Stimulated activated CD8-positive, alpha-beta memory T cell treated with anti-CD3 and anti-CD28 coated beads, Interleukin-2, amount 100 ng/mL, for 1 hour (primary cell): ENCODE results near the gene EPB41L3.
"Not testable (repeated sequence)": the region's sequence is repeated elsewhere in the genome, so short reads cannot be mapped to it uniquely, and the experiment has no call there.

Source experiments
- DNase-seq, 2 donors: peaks; one replicate each; pipeline ENCODE4 v3.0.0-alpha.2; 2020; ENCODE audit warnings: low read depth in 2 of 2

EPB41L3 gene

GRCh38 chr18:5530629-5531178 is 13.1 kb downstream of the EPB41L3 start:
- DNase-seq, result no peak

- no peak for DNase-seq
These were observed 14.3 kb downstream of the EPB41L3 start for GRCh38 chr18:5529471-5529870.

- no peak for DNase-seq
These were observed 16.2 kb downstream of the EPB41L3 start for GRCh38 chr18:5527603-5528002.

- no peak for DNase-seq
These were observed 19.1 kb downstream of the EPB41L3 start for GRCh38 chr18:5524660-5525059.

GRCh38 chr18:5521000-5521399 is 22.8 kb downstream of the EPB41L3 start:
- DNase-seq, result no peak

GRCh38 chr18:5520464-5520863 is 23.3 kb downstream of the EPB41L3 start:
- no peak for DNase-seq

- DNase-seq, result no peak
These were observed 24.1 kb downstream of the EPB41L3 start for GRCh38 chr18:5519448-5520298.

- DNase-seq, result no peak
These were observed 24.9 kb downstream of the EPB41L3 start for GRCh38 chr18:5518899-5519371.

GRCh38 chr18:5518179-5518770 is 25.5 kb downstream of the EPB41L3 start:
- DNase-seq, result no peak

GRCh38 chr18:5516841-5517240 is 27.0 kb downstream of the EPB41L3 start:
- no peak for DNase-seq

GRCh38 chr18:5515011-5515784 is 28.6 kb downstream of the EPB41L3 start:
- DNase-seq, result no peak

- no peak for DNase-seq
These were observed 29.9 kb downstream of the EPB41L3 start for GRCh38 chr18:5513947-5514346.

- no peak for DNase-seq
These were observed 31.6 kb downstream of the EPB41L3 start for GRCh38 chr18:5512176-5512575.

- DNase-seq, result not testable (repeated sequence)
These were observed 32.3 kb downstream of the EPB41L3 start for GRCh38 chr18:5511541-5511940.

GRCh38 chr18:5510135-5510846 is 33.5 kb downstream of the EPB41L3 start:
- DNase-seq, result no peak

- DNase-seq, result no peak
These were observed 35.0 kb downstream of the EPB41L3 start for GRCh38 chr18:5508821-5509220.

GRCh38 chr18:5507756-5508155 is 36.0 kb downstream of the EPB41L3 start:
- no peak for DNase-seq

- DNase-seq, result no peak
These were observed 37.6 kb downstream of the EPB41L3 start for GRCh38 chr18:5506174-5506573.

- no peak for DNase-seq
These were observed 40.1 kb downstream of the EPB41L3 start for GRCh38 chr18:5503740-5504139.

GRCh38 chr18:5500158-5500939 is 43.4 kb downstream of the EPB41L3 start:
- no peak for DNase-seq

- DNase-seq, result no peak
These were observed 45.3 kb downstream of the EPB41L3 start for GRCh38 chr18:5498452-5498851.
